ENCODE measurements around the gene EGLN3. TPM values are rescaled to one million over a fixed set of nuclear protein-coding genes. Genes with fewer than 3 reads are reported as not detected.

Gene EGLN3
- total and polyA plus RNA-seq, 2 donors from 2014 or later, result 19.6 to 22.5 TPM

GRCh38 chr14:33967138-33967537, 16.3 kb upstream of the EGLN3 start:
- Histone ChIP-seq H3K4me1 (ENCODE audit: control insufficient read depth in 2 of 3, insufficient read depth in 2 of 3, low read depth in 1 of 3, low read length in 3 of 3) (no peaks in the 10 kb centered on the region), H3K36me3 (ENCODE audit: control insufficient read depth in 2 of 3, insufficient read depth in 3 of 3, low read length in 3 of 3) (no peaks in the 10 kb centered on the region), H3K27ac (ENCODE audit: low read depth in 2 of 2, low read length in 2 of 2) (no peak overlapping the region), H3K27me3 (ENCODE audit: control insufficient read depth, insufficient read depth, low read length) (no peaks in the 10 kb centered on the region), H3K9ac (ENCODE audit: low read length in 3 of 3) (no peak overlapping the region), H3K4me3 (ENCODE audit: low read length in 3 of 3) (no peak overlapping the region), H3K9me3 (ENCODE audit: control insufficient read depth in 2 of 3, insufficient read depth in 1 of 3, low read length in 3 of 3) (peaks cover 0 to 7% (median 0%) of the 10 kb centered on the region in 3 donors)
- DNase-seq (no peak), FAIRE-seq (no peak)
- intact Hi-C loops (cut with DNase I), result no loop called here
- TF ChIP-seq CTCF (IDR thresholded peaks at IDR 0.05; ENCODE audit: borderline replicate concordance, extremely low read depth, insufficient read depth), result no peak

GRCh38 chr14:33966276-33966675, 15.4 kb upstream of the EGLN3 start:
- Histone ChIP-seq H3K27me3 (ENCODE audit: control insufficient read depth, insufficient read depth, low read length) (no peaks in the 10 kb centered on the region), H3K36me3 (ENCODE audit: control insufficient read depth in 2 of 3, insufficient read depth in 3 of 3, low read length in 3 of 3) (no peaks in the 10 kb centered on the region), H3K27ac (ENCODE audit: low read depth in 2 of 2, low read length in 2 of 2) (no peak overlapping the region), H3K9ac (ENCODE audit: low read length in 3 of 3) (no peak overlapping the region), H3K4me3 (ENCODE audit: low read length in 3 of 3) (no peak overlapping the region), H3K9me3 (ENCODE audit: control insufficient read depth in 2 of 3, insufficient read depth in 1 of 3, low read length in 3 of 3) (peaks cover 0 to 7% (median 0%) of the 10 kb centered on the region in 3 donors), H3K4me1 (ENCODE audit: control insufficient read depth in 2 of 3, insufficient read depth in 2 of 3, low read depth in 1 of 3, low read length in 3 of 3) (no peaks in the 10 kb centered on the region)
- intact Hi-C loops (cut with DNase I), result no loop called here
- TF ChIP-seq CTCF (IDR thresholded peaks at IDR 0.05; ENCODE audit: borderline replicate concordance, extremely low read depth, insufficient read depth), result no peak
- FAIRE-seq, result no peak
- DNase-seq, result no peak

GRCh38 chr14:33964599-33965317, 13.9 kb upstream of the EGLN3 start:
- peaks cover 0 to 2% (median 0%) of the 10 kb centered on the region in 3 donors for H3K9me3 ChIP-seq (ENCODE audit: control insufficient read depth in 2 of 3, insufficient read depth in 1 of 3, low read length in 3 of 3)
- no peaks in the 10 kb centered on the region for H3K36me3 ChIP-seq (ENCODE audit: control insufficient read depth in 2 of 3, insufficient read depth in 3 of 3, low read length in 3 of 3)
- no peaks in the 10 kb centered on the region for H3K4me1 ChIP-seq (ENCODE audit: control insufficient read depth in 2 of 3, insufficient read depth in 2 of 3, low read depth in 1 of 3, low read length in 3 of 3)
- H3K27me3 ChIP-seq (ENCODE audit: control insufficient read depth, insufficient read depth, low read length), result no peaks in the 10 kb centered on the region
- no peak overlapping the region for H3K4me3 ChIP-seq (ENCODE audit: low read length in 3 of 3)
- DNase-seq, result no peak
- no peak overlapping the region for H3K27ac ChIP-seq (ENCODE audit: low read depth in 2 of 2, low read length in 2 of 2)
- intact Hi-C loops (cut with DNase I), result no loop called here
- TF ChIP-seq CTCF (IDR thresholded peaks at IDR 0.05; ENCODE audit: borderline replicate concordance, extremely low read depth, insufficient read depth), result no peak
- no peak for FAIRE-seq
- no peak overlapping the region for H3K9ac ChIP-seq (ENCODE audit: low read length in 3 of 3)
